ENCODE measurements around the gene CTTN.
A peak's percentile ranks its signal among the peaks of the same experiment; 100 is the strongest.

CTTN gene

DNA sequence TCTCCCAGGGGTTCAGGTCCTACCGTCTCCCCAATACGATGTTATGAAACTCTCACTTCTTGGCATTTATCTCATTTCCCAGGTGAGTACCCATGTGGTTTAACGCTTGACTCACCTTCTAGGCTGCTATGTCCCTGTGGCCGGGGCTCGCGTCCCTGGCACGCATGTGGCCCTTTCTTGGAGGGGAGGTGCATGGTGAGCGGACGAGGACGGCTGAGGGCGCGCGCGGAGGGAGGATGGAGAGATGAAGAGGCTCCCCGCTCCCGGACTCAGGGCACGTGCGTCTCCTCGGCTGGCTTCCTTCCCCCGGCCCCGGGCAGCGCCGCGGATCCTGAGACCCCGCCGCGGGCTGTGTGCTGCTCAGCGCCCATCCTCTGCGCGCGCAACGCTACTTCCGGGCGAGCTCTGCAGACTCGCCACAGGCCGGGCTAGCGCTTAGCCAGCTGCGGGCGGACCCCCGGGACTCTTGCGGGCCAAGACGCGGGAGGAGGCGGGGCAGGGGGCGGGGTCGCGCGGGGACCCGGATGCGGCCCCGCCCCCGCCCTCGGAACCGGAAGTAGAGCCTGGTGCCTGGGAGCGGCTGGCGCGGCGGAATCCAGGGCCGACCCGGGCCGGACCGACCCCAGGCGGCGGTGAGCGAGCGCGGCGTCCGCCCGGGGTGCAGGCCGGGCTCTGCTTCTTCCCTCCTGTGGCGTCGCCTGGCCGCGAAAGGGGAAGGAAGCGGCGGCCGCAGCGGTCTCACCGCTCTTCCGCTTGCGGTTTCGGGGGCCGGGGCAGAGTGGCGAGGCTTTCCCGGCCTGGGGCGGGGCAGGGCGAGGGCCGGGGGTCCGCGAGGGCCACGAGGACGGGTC lies at the start of gene CTTN:
Gene CTTN, plus strand, starts transcription at position 547 of the 851 bp plus-strand sequence. CDS start 8,769 bp downstream, outside the sequence.
- peak; percentile 18 for DNase-seq

DNA sequence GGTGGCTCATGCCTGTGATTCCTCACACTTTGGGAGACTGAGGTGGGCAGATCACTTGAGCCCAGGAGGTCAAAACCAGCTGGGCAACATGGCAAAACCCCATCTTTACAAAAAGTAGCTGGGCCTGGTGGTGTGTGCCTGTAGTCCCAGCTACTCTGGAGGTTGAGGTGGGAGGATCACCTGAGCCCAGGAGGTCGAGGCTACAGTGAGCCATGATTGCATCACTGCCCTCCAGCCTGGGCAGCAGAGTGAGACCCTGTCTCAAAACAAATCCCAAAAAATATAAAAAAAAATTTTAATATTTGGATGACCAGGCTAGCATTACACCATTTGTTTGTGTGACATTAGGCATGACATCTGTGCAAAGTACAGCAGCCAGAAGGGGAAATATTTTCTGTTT lies 49.7 kb upstream of the CTTN start:
- no peak for DNase-seq

DNA sequence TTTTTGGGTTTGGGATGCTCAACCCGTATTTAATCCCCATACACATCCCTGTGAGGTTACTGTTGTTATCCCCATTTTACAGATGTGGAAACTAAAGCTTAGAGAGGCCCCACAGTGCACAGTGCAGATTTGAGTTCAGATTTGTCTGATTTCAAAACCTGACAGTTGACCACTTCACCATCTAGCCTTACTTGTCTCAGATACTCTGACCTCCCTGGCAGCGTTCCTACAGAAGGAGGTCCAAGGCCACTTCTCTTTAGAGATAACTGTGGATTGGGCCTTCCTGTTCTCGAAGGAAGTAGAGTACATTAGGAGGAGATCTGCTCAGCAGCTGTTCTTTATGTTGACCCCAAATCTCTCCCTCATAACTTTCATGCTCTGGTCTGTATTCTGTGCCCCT lies 46.7 kb upstream of the CTTN start:
- DNase-seq = no peak

GRCh38 chr11:70352100-70352499 lies 46.2 kb upstream of the CTTN start:
- DNase-seq = no peak

- no peak for DNase-seq
These were observed 45.7 kb upstream of the CTTN start for GRCh38 chr11:70352601-70353000.

GRCh38 chr11:70353329-70353728 lies 45.0 kb upstream of the CTTN start:
- no peak for DNase-seq

DNA sequence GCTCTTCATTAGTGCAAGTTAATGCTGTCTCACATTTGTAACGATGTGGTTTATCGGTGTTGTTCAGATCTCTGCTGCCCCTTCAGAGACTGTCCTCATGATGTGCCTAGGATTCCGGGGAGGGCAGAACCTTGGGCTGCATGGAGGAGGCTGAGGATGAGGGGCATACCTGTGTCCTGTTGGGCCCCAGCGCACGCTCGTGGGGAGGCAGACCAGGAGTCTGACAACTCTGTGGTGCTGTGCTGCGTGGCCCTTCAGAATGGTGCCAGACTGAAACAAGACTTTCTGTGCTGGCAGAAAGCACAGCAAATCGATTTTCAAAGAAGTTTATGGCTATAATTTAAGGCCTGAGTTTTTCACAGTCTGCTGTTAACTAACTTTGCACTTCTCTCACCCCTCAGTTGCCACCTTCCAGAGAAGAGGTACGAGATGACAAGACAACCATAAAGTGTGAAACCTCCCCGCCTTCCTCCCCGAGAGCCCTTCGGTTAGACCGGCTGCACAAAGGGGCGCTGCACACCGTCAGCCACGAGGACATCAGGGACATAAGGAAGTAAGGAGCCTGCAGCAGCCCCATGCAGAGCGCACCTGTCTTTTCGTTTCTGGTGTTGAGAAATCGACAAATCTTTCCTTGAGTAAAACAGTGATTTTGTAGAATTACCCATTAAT lies 44.3 kb upstream of the CTTN start:
- DNase-seq = no peak

- no peak for DNase-seq
These were observed 43.7 kb upstream of the CTTN start for GRCh38 chr11:70354629-70355028.

- DNase-seq = no peak
These were observed 39.6 kb upstream of the CTTN start for GRCh38 chr11:70358753-70359152.

DNA sequence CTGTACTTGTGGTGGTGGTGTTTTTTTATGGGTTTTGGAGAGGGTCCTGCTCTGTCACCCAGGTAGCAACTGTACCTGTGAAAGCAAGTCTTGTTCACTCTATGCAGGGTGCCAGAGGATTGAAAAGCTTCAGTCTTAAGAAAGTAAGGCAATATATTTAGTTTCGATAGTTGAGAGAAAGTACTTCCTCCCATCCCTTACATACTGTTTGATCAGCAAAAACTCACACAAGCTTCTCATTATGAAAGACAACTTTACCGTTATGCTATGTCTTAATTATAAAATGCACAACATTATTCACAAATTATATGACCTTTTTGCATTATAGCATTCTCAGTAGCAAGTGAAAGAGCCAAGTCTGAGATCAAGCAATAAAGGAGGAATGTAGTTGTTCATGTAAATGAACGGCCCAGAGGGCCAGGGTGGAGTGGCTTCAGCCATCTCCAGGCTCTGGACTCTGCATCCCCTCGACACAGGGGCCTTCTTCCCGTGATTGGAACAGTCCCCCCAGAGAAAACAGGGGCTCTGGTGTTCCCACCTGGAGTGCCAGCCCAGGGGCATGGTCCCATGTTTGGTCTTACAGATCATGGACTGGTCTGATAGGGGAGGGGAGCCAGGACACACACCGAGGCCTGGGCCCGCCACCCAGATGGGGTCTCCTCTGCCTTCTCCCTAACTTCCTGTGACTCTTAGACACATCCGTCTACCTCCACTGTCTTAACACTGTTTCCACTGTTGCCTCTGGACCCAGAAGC lies 38.7 kb upstream of the CTTN start:
- no peak for DNase-seq

GRCh38 chr11:70360211-70360610 lies 38.1 kb upstream of the CTTN start:
- DNase-seq = no peak

DNA sequence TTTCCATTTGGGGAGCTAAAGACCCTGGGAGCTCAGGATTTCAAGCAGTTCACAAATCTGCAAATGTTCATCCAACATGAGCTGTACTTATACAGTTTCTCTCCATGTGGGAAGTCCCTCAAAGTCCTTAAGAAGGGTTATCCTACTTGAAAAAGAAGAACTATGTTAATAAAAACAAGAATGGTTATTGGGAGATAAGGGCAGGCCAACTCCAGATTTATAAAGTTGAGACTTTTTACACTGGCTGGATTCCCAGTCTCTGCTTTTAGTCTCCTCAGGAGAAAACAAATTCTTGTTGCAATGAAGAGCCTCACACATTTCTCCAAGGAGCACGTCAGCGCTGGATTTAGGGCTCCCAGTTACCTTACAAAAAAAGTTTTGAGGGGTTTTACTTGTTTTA lies 34.2 kb upstream of the CTTN start:
- no peak for DNase-seq

DNA sequence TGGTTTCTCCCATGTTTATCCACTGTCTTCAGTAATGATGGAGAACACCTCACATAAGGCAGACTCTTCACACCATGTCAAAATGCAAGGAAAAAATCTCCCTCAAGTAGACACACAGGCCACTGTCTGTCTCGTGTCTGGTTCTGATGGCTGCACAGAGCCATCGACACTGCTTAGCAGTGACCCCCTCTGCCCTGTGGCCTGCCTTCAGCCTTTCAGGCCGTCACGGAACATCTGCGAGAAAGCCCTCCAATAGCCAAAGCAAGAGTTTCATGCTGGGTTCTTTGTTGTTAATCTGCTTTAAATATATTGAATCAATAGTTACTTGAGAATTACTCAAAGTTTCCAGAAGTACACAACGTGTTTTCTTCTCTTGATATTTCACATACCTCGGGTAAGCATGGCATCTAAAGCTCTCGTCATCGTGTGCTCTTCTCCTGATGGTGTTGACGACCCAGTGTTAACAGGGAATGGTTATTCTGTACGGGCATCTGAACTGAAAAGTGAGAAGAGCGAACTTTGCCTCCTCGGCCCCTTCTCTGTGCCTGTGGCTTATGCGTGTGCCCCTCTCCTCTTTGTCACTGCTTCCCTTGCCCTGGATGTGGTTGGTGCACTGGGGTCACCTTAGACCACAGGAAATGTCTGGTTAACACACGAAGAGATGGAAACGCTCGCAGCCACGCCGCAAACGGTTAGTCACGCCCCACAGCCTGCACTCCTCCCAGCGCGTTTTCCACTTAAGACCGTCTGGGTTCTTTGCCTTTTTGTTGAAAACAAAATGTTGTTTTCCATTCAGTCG lies 33.4 kb upstream of the CTTN start:
- no peak for DNase-seq

DNA sequence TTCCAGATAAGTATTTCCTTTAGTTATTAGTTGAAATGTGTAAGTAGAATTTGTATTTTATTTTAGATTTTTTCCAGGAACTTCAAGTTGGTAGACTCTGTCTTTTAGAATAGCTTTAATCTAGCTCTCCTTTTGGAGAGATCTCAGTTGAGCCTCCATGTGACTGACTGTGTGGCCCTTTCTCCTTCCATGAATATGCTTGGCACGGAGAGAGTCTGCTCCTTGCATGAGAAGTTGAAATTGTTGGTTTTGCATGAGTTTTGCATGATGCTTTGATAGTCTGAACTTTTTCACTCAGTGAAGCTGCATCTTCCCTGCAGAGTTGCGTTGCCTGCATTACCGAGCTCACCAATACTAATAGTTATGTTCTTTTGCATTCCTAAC lies 32.8 kb upstream of the CTTN start:
- no peak for DNase-seq

GRCh38 chr11:70367071-70367470 lies 31.3 kb upstream of the CTTN start:
- no peak for DNase-seq

DNA sequence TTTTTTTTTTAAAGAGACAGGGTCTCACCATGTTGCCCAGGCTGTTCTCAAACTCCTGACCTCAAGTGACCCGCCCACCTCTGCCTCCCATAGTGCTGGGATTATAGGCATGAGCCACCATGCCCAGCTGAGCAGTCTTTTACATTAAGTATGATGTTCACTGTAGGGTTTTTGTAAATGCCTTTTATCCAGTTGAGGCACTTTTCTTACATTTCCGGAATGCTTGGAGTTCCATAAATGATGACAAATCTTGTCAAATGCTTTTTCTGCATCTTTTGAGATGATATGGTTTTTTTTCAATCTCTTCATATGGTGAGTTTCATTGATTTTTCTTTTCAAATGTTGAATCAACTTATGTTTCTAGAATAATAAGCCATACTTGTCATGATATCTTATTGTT lies 29.4 kb upstream of the CTTN start:
- DNase-seq = no peak

DNA sequence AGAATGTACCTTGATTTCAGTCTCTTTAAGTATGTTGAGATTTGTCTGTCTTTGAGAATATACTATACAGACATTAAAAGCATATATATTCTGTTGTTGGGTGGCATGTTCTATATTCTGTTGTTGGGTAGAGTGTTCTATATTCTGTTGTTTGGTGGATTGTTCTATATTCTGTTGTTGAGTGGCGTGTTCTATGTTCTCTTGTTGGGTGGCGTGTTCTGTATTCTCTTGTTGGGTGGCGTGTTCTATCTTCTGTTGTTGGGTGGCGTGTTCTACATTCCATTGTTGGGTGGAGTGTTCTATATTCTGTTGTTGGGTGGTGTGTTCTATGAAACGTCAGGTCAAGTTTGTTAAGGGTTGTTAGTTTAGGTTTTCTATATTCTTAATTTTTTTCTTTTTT lies 27.1 kb upstream of the CTTN start:
- DNase-seq = no peak

GRCh38 chr11:70372076-70372475 lies 26.3 kb upstream of the CTTN start:
- DNase-seq = no peak

DNA sequence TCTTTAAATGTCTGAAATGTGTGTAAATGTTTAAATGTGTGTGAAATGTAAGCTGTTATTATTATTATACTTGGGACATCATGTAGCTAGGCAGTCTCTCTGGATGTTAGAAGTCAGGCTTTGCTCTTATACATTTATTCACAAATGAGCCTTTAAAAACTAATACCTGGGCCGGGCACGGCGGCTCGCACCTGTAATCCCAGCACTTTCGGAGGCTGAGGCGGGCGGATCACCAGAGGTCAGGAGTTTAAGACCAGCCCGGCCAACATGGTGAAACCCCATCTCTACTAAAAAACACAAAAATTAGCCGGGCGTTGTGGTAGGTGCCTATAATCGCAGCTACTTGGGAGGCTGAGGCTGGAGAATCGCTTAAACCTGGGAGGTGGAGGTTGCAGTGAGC lies 21.7 kb upstream of the CTTN start:
- DNase-seq = no peak

DNA sequence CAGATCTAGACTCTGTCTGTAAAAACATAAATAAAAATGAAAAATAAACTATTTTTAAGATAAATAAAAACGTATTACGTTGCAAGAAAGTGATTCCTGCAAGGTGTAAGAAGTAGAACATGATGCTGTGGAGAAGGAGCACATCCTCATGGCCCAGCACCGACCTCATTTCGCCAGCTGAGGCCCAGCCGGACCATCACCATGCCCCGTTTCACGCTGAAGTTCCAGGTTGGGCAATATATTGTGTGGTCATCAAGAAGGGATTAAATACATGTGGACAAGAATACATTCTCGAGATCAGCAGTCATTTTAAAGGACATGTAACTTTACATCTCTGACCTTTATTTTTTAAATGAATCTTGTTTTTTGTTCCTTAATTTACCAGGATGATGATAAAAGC lies 20.7 kb upstream of the CTTN start:
- DNase-seq = no peak

DNA sequence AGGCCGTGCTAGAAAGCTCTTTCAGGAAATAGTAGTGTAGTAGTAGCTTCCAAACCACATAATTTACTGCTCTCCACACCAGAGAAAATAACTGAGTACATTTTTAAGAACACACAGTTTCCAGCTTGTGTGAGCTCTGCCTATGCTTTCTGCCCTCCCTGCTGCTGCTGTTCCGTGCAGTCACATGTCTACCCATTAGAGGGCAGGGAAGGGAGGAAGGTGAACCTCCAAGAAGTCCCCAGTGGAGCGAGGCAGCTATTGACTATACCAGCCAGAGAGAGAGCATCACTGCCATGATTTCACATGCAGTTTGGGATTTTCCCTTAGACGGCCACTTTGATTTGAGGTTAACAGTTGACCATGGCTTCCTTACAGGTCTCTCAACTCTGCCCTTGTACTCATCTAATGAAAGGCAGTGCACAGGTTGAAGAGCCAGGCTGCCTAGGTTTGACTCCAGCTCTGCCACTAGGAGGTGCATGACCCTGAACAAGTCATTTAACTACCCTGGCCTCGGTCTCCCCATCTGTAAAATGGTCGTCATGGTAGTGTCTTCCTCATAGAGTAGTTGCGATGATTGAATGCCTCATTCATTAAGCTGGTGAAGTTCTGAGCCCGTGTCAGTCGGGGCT lies 19.7 kb upstream of the CTTN start:
- DNase-seq = no peak

DNA sequence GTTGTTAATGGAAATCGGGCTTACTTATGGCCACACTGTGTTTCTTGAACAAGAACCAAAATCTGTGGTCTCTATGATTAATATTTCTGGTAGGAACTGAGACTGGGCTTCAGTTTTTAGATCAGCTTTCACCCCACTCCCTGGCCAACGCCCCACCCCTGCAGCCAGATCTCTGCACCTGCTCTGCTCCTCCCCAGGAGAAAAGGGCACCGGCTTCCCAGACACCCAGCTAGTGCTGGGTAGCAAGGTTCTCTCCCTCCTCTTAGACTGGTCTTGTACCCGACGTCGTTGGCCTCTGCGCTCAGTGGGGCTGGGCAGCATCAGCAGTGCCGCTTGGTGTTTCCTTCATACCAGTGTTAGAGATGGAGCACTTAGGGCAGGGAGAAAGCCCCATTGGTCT lies 17.0 kb upstream of the CTTN start:
- DNase-seq = no peak

Data from NCI-H1694 (cell line).